Smooth muscle cell (in vitro differentiated cells): ENCODE results near the gene GCM1. TPM values are rescaled to one million over a fixed set of nuclear protein-coding genes. Genes with fewer than 3 reads are reported as not detected.

Experiments
- DNase-seq: peaks from one replicate; lab custom pipeline; 2025; ENCODE audit not compliant: unreplicated experiment; lab: John Stamatoyannopoulos, UW
- H2AFZ ChIP-seq: fragments of 200-600 bp; sonication (generic); 2 replicates; pipeline ENCODE4 v1.6.0; 2016; ENCODE audit warnings: antibody characterized with exemption, low read depth, mild to moderate bottlenecking
- H3F3A ChIP-seq: fragments of 200-600 bp; sonication (generic); 2 replicates; pipeline ENCODE4 v1.6.0; 2017; ENCODE audit warnings: antibody characterized with exemption, low read depth
- H3K27ac ChIP-seq: fragments of 200-600 bp; sonication (generic); 2 replicates; pipeline ENCODE4 v1.5.1; 2016; ENCODE audit warnings: low read depth, mild to moderate bottlenecking
- H3K27me3 ChIP-seq: fragments of 200-600 bp; sonication (generic); 2 replicates; pipeline ENCODE4 v1.6.1; 2016; ENCODE audit warnings: low read depth, mild to moderate bottlenecking
- H3K36me3 ChIP-seq: fragments of 200-600 bp; sonication (generic); 2 replicates; pipeline ENCODE4 v1.5.1; 2016; ENCODE audit warnings: low read depth
- H3K4me1 ChIP-seq: fragments of 200-600 bp; sonication (generic); 2 replicates; pipeline ENCODE4 v1.5.1; 2016; ENCODE audit warnings: low read depth
- H3K4me2 ChIP-seq: fragments of 200-600 bp; sonication (generic); 2 replicates; pipeline ENCODE4 v1.6.0; 2016; ENCODE audit warnings: mild to moderate bottlenecking
- H3K4me3 ChIP-seq: fragments of 200-600 bp; sonication (generic); 2 replicates; pipeline ENCODE4 v1.5.1; 2016; ENCODE audit warnings: mild to moderate bottlenecking
- H3K79me2 ChIP-seq: fragments of 200-600 bp; sonication (generic); 2 replicates; pipeline ENCODE4 v1.6.0; 2016; ENCODE audit warnings: low read depth, mild to moderate bottlenecking
- H3K9ac ChIP-seq: fragments of 200-600 bp; sonication (generic); 2 replicates; pipeline ENCODE4 v1.6.0; 2016; ENCODE audit warnings: low read depth
- H3K9me3 ChIP-seq: fragments of 200-600 bp; sonication (generic); replicated peaks from 2 replicates; pipeline ENCODE4 v1.5.1; 2016; ENCODE audit warnings: low read depth
- H4K20me1 ChIP-seq: fragments of 200-600 bp; sonication (generic); 2 replicates; pipeline ENCODE4 v1.6.0; 2016; ENCODE audit warnings: low read depth
- WGBS: methylation state at CpG from one replicate; pipeline ENCODE4 v1.1.7; 2016; ENCODE audit warnings: low lambda C conversion rate; 5-methylcytosine and 5-hydroxymethylcytosine counted together
- polyA plus RNA-seq: library from polyadenylated mRNA; unstranded; fragments of >200 nt; fragmentation: Nextera tagmentation; extraction: Ambion mirVana; gene quantifications from 2 replicates; pipeline ENCODE4 v1.2.1, GENCODE V29; 2016
- total RNA-seq: library from RNA; depleted of rRNA; stranded (reverse); fragments of >200 nt; gene quantifications from 2 replicates; pipeline ENCODE4 v1.2.3, GENCODE V29; 2014
- TF ChIP-seq, protein P1 (sequence below): fragments of 200-600 bp; sonication (generic); IDR thresholded peaks from 2 replicates; pipeline ENCODE4 v1.5.1; 2017; ENCODE audit warnings: borderline replicate concordance, mild to moderate bottlenecking, antibody characterized with exemption; ENCODE audit not compliant: insufficient read depth, poor library complexity, severe bottlenecking

GCM1 gene
- total and polyA plus RNA-seq, 2 experiments from 2014 or later, result not detected

DNA sequence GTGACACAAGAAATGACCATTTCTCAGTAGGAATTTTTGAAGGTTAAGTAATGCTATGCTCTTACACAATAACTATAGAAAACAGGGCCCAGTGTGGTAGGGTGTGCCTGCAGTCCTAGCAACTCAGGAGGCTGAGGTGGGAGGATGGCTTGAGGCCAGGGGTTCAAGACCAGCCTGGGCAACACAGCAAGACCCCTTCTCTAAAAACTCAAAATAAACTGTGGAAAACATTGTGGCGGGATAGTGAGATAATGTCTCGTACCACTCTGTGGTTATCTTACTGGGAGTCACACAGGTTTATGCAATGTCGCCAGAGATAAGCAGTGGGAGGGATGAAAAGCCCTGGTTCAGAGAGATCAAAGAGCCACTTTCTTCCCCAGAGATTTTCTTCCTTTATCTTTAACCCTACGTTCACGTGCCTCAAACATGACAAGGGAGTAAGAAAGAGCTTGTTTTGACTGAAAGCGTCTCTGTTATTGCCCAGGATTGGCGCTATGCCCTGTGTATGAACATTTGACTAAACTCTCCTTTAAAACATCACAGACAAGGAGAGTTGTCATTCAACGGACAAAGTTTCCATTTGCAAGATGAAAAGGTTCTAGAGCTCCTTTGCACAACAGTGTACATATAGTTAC, 13.9 kb downstream of the GCM1 start:
- Histone ChIP-seq H3K4me1 (no peaks in the 10 kb centered on the region), H3F3A (no peaks in the 10 kb centered on the region), H2AFZ (no peak overlapping the region), H3K36me3 (no peaks in the 10 kb centered on the region), H3K79me2 (no peaks in the 10 kb centered on the region), H4K20me1 (no peaks in the 10 kb centered on the region), H3K9me3 (no peaks in the 10 kb centered on the region), H3K27ac (no peak overlapping the region), H3K4me3 (no peak overlapping the region), H3K4me2 (no peak overlapping the region), H3K27me3 (no peaks in the 10 kb centered on the region), H3K9ac (no peak overlapping the region)
- TF ChIP-seq, protein P1, sequence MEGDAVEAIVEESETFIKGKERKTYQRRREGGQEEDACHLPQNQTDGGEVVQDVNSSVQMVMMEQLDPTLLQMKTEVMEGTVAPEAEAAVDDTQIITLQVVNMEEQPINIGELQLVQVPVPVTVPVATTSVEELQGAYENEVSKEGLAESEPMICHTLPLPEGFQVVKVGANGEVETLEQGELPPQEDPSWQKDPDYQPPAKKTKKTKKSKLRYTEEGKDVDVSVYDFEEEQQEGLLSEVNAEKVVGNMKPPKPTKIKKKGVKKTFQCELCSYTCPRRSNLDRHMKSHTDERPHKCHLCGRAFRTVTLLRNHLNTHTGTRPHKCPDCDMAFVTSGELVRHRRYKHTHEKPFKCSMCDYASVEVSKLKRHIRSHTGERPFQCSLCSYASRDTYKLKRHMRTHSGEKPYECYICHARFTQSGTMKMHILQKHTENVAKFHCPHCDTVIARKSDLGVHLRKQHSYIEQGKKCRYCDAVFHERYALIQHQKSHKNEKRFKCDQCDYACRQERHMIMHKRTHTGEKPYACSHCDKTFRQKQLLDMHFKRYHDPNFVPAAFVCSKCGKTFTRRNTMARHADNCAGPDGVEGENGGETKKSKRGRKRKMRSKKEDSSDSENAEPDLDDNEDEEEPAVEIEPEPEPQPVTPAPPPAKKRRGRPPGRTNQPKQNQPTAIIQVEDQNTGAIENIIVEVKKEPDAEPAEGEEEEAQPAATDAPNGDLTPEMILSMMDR, result no peak
- WGBS, result 33% methylated on average over 8 of the region's 8 CpGs
- DNase-seq, result no peak

DNA sequence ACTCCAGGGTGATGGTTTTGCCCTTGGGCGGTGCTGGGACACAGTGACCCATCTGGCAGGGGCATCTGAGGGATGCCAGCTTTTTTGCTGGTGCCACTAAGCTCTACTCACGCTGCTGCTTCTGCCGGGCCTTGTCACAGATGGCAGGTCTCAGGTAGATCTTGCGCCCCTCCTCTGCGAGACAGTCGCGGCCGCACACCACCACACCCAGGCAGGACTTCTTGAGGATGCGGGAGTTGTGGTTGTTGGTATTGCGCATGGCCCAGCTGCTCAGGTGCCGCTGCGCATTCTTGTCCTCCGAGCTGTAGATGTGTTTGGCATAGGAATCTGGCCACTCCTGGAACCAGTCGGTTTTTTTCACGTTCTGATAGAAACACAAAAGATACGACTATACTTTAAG, 14.7 kb downstream of the GCM1 start:
- H3K4me2 ChIP-seq, result no peak overlapping the region
- H3K27ac ChIP-seq, result no peak overlapping the region
- no peaks in the 10 kb centered on the region for H3K79me2 ChIP-seq
- WGBS, result 91% methylated on average over 16 of the region's 16 CpGs
- H2AFZ ChIP-seq, result no peak overlapping the region
- no peaks in the 10 kb centered on the region for H3K27me3 ChIP-seq
- no peaks in the 10 kb centered on the region for H4K20me1 ChIP-seq
- H3K9ac ChIP-seq, result no peak overlapping the region
- H3F3A ChIP-seq, result no peaks in the 10 kb centered on the region
- no peak overlapping the region for H3K4me3 ChIP-seq
- H3K4me1 ChIP-seq, result no peaks in the 10 kb centered on the region
- DNase-seq, result no peak
- no peaks in the 10 kb centered on the region for H3K9me3 ChIP-seq
- TF ChIP-seq, protein P1, result no peak
- no peaks in the 10 kb centered on the region for H3K36me3 ChIP-seq

DNA sequence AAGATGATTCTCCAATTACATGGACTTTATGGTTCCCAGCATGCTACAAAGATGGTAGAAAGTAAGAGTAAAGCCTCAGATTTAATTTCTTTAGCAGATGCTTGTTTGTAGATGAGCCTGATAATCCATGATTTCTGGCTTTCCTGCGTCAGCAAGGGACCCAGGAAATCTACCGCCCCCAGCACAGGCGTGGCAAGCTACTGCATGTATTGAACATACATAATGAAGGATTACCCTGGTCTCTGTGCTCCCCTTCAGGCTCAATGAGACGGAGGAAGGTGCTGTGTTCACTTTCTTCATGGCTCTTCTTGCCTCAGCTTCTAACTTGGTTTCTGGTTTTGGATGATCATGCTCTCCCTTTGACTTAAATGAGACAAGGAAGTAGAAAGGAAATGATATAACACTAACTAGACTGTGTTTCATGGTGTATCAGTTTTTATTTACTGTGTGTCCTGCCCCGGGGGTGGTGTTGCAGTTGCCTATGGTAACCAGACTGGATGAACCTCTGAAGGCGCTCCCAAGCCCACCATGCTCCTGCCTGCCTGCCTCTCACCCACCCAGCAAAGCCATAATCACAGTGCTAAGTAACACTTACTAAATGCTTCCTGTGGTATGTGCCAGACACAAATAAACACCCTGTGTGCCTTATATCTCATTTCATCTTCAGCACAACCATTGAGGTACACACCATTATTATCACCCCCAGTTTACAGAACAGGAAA, 17.9 kb downstream of the GCM1 start:
- Histone ChIP-seq H3K9me3 (no peaks in the 10 kb centered on the region), H3K79me2 (no peaks in the 10 kb centered on the region), H3K4me1 (no peaks in the 10 kb centered on the region), H3K27me3 (no peaks in the 10 kb centered on the region), H3K9ac (no peak overlapping the region), H4K20me1 (no peaks in the 10 kb centered on the region), H3K4me3 (no peak overlapping the region), H3K4me2 (no peak overlapping the region), H3F3A (no peaks in the 10 kb centered on the region), H2AFZ (no peak overlapping the region), H3K36me3 (no peaks in the 10 kb centered on the region), H3K27ac (no peak overlapping the region)
- DNase-seq, result no peak
- TF ChIP-seq, protein P1, result no peak
- 89% methylated on average over 6 of the region's 6 CpGs for WGBS
